AG04450 (cell line): Measurements from ENCODE around the gene FPR2. TPM values are rescaled to one million over a fixed set of nuclear protein-coding genes. Genes with fewer than 3 reads are reported as not detected.

Source experiments
- CTCF ChIA-PET: fragments of 300-600, 350-600 bp; formaldehyde crosslinking; extraction: SDS; loops from one replicate; lab custom pipeline; 2022; ENCODE audit warnings: antibody characterized with exemption, inconsistent platforms; lab: Charles Lee
- POLR2A ChIA-PET: fragments of 350-600 bp; formaldehyde crosslinking; extraction: SDS; loops from one replicate; lab custom pipeline; 2021; ENCODE audit warnings: antibody characterized with exemption, inconsistent platforms; lab: Yijun Ruan, JAX
- DNase-seq: peaks from one replicate; pipeline ENCODE4 v3.0.0-alpha.2; 2011; ENCODE audit warnings: low read depth, low spot score
- H3K27ac ChIP-seq: one replicate; pipeline ENCODE4 v1.5.1; 2012; ENCODE audit warnings: low read depth, low read length, control low read depth
- H3K27me3 ChIP-seq: one replicate; pipeline ENCODE4 v1.6.0; 2012; ENCODE audit warnings: low read length; ENCODE audit not compliant: control insufficient read depth, insufficient read depth
- H3K4me3 ChIP-seq: 2 replicates; pipeline ENCODE4 v1.5.1; 2011; ENCODE audit warnings: mild to moderate bottlenecking, low read depth, low read length, control low read depth
- H3K9me3 ChIP-seq: 2 replicates; pipeline ENCODE4 v1.5.1; 2012; ENCODE audit warnings: low read length; ENCODE audit not compliant: control insufficient read depth, insufficient read depth
- polyA plus RNA-seq: library from polyadenylated mRNA; depleted of rRNA; stranded (reverse); fragments of >200 nt; gene quantifications from 2 replicates; pipeline ENCODE4 v1.2.3, GENCODE V29; 2011
- TF ChIP-seq, protein P1 (sequence below): IDR thresholded peaks from 2 replicates; pipeline ENCODE4 v1.5.1; 2011; ENCODE audit warnings: low read depth, low read length, control low read depth, inconsistent platforms

The FPR2 gene
- polyA plus RNA-seq, 1 experiment: not detected

DNA sequence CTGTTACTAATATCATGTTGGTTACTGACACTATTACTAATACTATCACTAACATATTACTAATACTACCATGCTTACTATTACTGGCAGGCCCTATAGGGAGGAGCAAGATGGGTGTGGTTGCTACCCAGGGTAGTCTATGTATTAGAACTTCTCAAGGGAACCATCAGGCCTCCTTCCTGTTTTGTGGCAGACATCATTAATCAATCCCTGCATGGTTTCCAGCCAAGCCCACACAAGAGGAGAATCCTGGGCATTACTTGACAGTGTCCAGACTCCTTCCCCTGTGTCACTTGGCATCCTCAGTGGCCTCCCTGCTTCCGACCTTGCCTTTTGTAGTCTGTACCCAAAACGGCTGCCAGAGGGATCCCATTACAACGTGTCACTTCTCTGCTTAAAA lies 46.1 kb upstream of the FPR2 start:
- Histone ChIP-seq H3K4me3 (no peak overlapping the region), H3K27ac (no peak overlapping the region), H3K9me3 (peaks cover 11% of the 10 kb centered on the region; the same call in 1 of the 2 replicates), H3K27me3 (peaks cover 18% of the 10 kb centered on the region)
- no peak for DNase-seq
- POLR2A ChIA-PET: no interaction called here
- CTCF ChIA-PET: no interaction called here
- TF ChIP-seq, protein P1, sequence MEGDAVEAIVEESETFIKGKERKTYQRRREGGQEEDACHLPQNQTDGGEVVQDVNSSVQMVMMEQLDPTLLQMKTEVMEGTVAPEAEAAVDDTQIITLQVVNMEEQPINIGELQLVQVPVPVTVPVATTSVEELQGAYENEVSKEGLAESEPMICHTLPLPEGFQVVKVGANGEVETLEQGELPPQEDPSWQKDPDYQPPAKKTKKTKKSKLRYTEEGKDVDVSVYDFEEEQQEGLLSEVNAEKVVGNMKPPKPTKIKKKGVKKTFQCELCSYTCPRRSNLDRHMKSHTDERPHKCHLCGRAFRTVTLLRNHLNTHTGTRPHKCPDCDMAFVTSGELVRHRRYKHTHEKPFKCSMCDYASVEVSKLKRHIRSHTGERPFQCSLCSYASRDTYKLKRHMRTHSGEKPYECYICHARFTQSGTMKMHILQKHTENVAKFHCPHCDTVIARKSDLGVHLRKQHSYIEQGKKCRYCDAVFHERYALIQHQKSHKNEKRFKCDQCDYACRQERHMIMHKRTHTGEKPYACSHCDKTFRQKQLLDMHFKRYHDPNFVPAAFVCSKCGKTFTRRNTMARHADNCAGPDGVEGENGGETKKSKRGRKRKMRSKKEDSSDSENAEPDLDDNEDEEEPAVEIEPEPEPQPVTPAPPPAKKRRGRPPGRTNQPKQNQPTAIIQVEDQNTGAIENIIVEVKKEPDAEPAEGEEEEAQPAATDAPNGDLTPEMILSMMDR: no peak

- ChIA-PET POLR2A (no interaction called here), CTCF (no interaction called here)
- TF ChIP-seq, protein P1: no peak
- no peak overlapping the region for H3K4me3 ChIP-seq
- H3K27ac ChIP-seq: no peak overlapping the region
- H3K9me3 ChIP-seq: peaks cover 11% of the 10 kb centered on the region; the same call in 1 of the 2 replicates
- H3K27me3 ChIP-seq: peaks cover 26% of the 10 kb centered on the region
- DNase-seq: no peak
These were observed 45.1 kb upstream of the FPR2 start for GRCh38 chr19:51715850-51716249.

GRCh38 chr19:51716925-51717324 lies 44.1 kb upstream of the FPR2 start:
- Histone ChIP-seq H3K27ac (no peak overlapping the region), H3K27me3 (peaks cover 37% of the 10 kb centered on the region), H3K4me3 (no peak overlapping the region), H3K9me3 (peaks cover 11% of the 10 kb centered on the region; the same call in 1 of the 2 replicates)
- ChIA-PET POLR2A (no interaction called here), CTCF (interaction anchor here (1.2 kb wide), 1 partner anchor 61 kb away, joined by 3 read pairs; no protein-coding TSS in a partner anchor)
- TF ChIP-seq, protein P1: no peak
- no peak for DNase-seq

GRCh38 chr19:51719251-51719988 lies 41.6 kb upstream of the FPR2 start:
- POLR2A ChIA-PET: no interaction called here
- DNase-seq: no peak
- Histone ChIP-seq H3K4me3 (no peak overlapping the region), H3K27ac (no peak overlapping the region), H3K9me3 (no peaks in the 10 kb centered on the region; the same call in 1 of the 2 replicates), H3K27me3 (peaks cover 45% of the 10 kb centered on the region)
- TF ChIP-seq, protein P1: no peak
- CTCF ChIA-PET: no interaction called here

- CTCF ChIA-PET: no interaction called here
- TF ChIP-seq, protein P1: no peak
- POLR2A ChIA-PET: no interaction called here
- DNase-seq: no peak
- Histone ChIP-seq H3K9me3 (no peaks in the 10 kb centered on the region; the same call in 1 of the 2 replicates), H3K27ac (no peak overlapping the region), H3K4me3 (no peak overlapping the region), H3K27me3 (peaks cover 53% of the 10 kb centered on the region)
These were observed 39.1 kb upstream of the FPR2 start for GRCh38 chr19:51721905-51722304.
